ENCODE data around the gene MMP13.

GRCh38 chr11:102971766-102972165 lies 16.2 kb upstream of the MMP13 start:
- no peak for TF ChIP-seq EZH2 (IDR thresholded peaks at IDR 0.05; ENCODE audit: borderline replicate concordance, low read depth, low read length, poor library complexity, severe bottlenecking)
- TF ChIP-seq, protein P1, sequence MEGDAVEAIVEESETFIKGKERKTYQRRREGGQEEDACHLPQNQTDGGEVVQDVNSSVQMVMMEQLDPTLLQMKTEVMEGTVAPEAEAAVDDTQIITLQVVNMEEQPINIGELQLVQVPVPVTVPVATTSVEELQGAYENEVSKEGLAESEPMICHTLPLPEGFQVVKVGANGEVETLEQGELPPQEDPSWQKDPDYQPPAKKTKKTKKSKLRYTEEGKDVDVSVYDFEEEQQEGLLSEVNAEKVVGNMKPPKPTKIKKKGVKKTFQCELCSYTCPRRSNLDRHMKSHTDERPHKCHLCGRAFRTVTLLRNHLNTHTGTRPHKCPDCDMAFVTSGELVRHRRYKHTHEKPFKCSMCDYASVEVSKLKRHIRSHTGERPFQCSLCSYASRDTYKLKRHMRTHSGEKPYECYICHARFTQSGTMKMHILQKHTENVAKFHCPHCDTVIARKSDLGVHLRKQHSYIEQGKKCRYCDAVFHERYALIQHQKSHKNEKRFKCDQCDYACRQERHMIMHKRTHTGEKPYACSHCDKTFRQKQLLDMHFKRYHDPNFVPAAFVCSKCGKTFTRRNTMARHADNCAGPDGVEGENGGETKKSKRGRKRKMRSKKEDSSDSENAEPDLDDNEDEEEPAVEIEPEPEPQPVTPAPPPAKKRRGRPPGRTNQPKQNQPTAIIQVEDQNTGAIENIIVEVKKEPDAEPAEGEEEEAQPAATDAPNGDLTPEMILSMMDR (conservative IDR thresholded peaks at IDR 0.05; ENCODE audit: low read depth, low read length), result no peak
